ENCODE measurements around the gene PAX2.

GRCh38 chr10:100863433-100863832 lies 118.1 kb downstream of the PAX2 start:
- TF ChIP-seq, protein P1, sequence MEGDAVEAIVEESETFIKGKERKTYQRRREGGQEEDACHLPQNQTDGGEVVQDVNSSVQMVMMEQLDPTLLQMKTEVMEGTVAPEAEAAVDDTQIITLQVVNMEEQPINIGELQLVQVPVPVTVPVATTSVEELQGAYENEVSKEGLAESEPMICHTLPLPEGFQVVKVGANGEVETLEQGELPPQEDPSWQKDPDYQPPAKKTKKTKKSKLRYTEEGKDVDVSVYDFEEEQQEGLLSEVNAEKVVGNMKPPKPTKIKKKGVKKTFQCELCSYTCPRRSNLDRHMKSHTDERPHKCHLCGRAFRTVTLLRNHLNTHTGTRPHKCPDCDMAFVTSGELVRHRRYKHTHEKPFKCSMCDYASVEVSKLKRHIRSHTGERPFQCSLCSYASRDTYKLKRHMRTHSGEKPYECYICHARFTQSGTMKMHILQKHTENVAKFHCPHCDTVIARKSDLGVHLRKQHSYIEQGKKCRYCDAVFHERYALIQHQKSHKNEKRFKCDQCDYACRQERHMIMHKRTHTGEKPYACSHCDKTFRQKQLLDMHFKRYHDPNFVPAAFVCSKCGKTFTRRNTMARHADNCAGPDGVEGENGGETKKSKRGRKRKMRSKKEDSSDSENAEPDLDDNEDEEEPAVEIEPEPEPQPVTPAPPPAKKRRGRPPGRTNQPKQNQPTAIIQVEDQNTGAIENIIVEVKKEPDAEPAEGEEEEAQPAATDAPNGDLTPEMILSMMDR (IDR thresholded peaks at IDR 0.05; ENCODE audit: insufficient read depth, low read length, poor library complexity, severe bottlenecking): no peak
- TF ChIP-seq EZH2phosphoT487 (conservative IDR thresholded peaks at IDR 0.05; ENCODE audit: low read length): no peak
